Osteoblast (primary cell): ENCODE results near the gene STRN. TPM values are rescaled to one million over a fixed set of nuclear protein-coding genes. Genes with fewer than 3 reads are reported as not detected.

Experiments
- DNase-seq: peaks from one replicate; pipeline ENCODE4 v3.0.0; 2011; ENCODE audit warnings: low spot score, mixed read lengths; ENCODE audit not compliant: insufficient read length; ENCODE audit errors: missing footprints
- H2AFZ ChIP-seq: 2 replicates; pipeline ENCODE4 v1.6.0; 2011; ENCODE audit warnings: mild to moderate bottlenecking, low read length
- H3K27ac ChIP-seq: 2 replicates; pipeline ENCODE4 v1.5.1; 2011; ENCODE audit warnings: mild to moderate bottlenecking, low read depth, low read length, moderate library complexity
- H3K27me3 ChIP-seq: 2 replicates; pipeline ENCODE4 v1.6.0; 2012; ENCODE audit warnings: mild to moderate bottlenecking, control low read depth, inconsistent platforms, low read length, moderate library complexity; ENCODE audit not compliant: insufficient read depth
- H3K36me3 ChIP-seq: 2 replicates; pipeline ENCODE4 v1.5.1; 2011; ENCODE audit warnings: mild to moderate bottlenecking, low read length, control low read depth, moderate library complexity; ENCODE audit not compliant: insufficient read depth
- H3K4me1 ChIP-seq: 2 replicates; pipeline ENCODE4 v1.5.1; 2011; ENCODE audit warnings: mild to moderate bottlenecking, low read length, control low read depth, moderate library complexity; ENCODE audit not compliant: insufficient read depth
- H3K4me2 ChIP-seq: 2 replicates; pipeline ENCODE4 v1.6.0; 2011; ENCODE audit warnings: mild to moderate bottlenecking, low read length; ENCODE audit not compliant: insufficient read depth
- H3K4me3 ChIP-seq: fragments of 200-600 bp; sonication (generic); 3 replicates; pipeline ENCODE4 v1.5.1; 2012; ENCODE audit warnings: mild to moderate bottlenecking, low read length, inconsistent platforms; ENCODE audit not compliant: insufficient read depth
- H3K79me2 ChIP-seq: 2 replicates; pipeline ENCODE4 v1.6.0; 2012; ENCODE audit warnings: mild to moderate bottlenecking, low read length, control low read depth, inconsistent platforms; ENCODE audit not compliant: insufficient read depth
- H3K9me3 ChIP-seq: 2 replicates; pipeline ENCODE4 v1.5.1; 2011; ENCODE audit warnings: low read depth, low read length, control low read depth
- H4K20me1 ChIP-seq: 2 replicates; pipeline ENCODE4 v1.6.0; 2012; ENCODE audit warnings: mild to moderate bottlenecking, low read length, control low read depth; ENCODE audit not compliant: insufficient read depth
- CTCF ChIP-seq: IDR thresholded peaks from 2 replicates; pipeline ENCODE4 v1.5.1; 2011; ENCODE audit warnings: mild to moderate bottlenecking, low read depth, low read length, moderate library complexity; ENCODE audit errors: extremely low read depth
- total RNA-seq: library from RNA; depleted of rRNA; stranded (reverse); fragments of >200 nt; gene quantifications from 2 replicates; pipeline ENCODE4 v1.2.3, GENCODE V29; 2012

STRN gene
- total RNA-seq, 1 donor = 21.4 TPM

- Histone ChIP-seq H3K79me2 (no peaks in the 10 kb centered on the region), H2AFZ (no peak overlapping the region), H3K36me3 (peaks cover 32% of the 10 kb centered on the region), H3K27ac (no peak overlapping the region), H3K27me3 (no peaks in the 10 kb centered on the region), H3K4me2 (no peak overlapping the region), H3K9me3 (no peaks in the 10 kb centered on the region), H4K20me1 (no peaks in the 10 kb centered on the region), H3K4me3 (no peak overlapping the region), H3K4me1 (no peaks in the 10 kb centered on the region)
- DNase-seq = no peak
- TF ChIP-seq CTCF = no peak
Observed at GRCh38 chr2:36878429-36878828, 87.9 kb downstream of the STRN start.

GRCh38 chr2:36871068-36871707, 95.1 kb downstream of the STRN start:
- H3K4me2 ChIP-seq = no peak overlapping the region
- no peak overlapping the region for H3K4me3 ChIP-seq
- no peak overlapping the region for H3K27ac ChIP-seq
- H3K27me3 ChIP-seq = no peaks in the 10 kb centered on the region
- H4K20me1 ChIP-seq = no peaks in the 10 kb centered on the region
- no peaks in the 10 kb centered on the region for H3K79me2 ChIP-seq
- no peaks in the 10 kb centered on the region for H3K4me1 ChIP-seq
- no peak overlapping the region for H2AFZ ChIP-seq
- peaks cover 13% of the 10 kb centered on the region for H3K36me3 ChIP-seq
- TF ChIP-seq CTCF = no peak
- no peaks in the 10 kb centered on the region for H3K9me3 ChIP-seq
- no peak for DNase-seq

DNA sequence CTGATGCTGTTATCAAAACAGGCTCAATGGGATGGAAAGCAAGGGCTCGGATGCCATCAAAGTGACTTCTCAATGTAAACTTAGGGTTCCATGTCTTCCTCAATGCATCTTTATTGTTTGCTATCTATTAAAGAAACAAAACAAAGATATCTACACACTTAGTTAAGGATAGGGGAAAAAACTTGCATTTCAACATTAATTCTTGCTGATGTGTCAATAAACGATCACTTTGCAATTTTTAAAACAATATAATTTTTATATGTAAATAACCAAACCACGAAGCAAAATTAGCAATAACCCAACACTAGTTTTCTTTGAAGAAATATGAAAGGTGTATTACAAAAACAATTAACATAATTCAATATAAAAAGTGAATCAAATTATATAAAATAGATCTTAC, 96.7 kb downstream of the STRN start:
- Histone ChIP-seq H4K20me1 (no peaks in the 10 kb centered on the region), H3K4me3 (no peak overlapping the region), H3K79me2 (no peaks in the 10 kb centered on the region), H3K4me1 (no peaks in the 10 kb centered on the region), H3K27ac (no peak overlapping the region), H3K9me3 (no peaks in the 10 kb centered on the region), H3K4me2 (no peak overlapping the region), H2AFZ (no peak overlapping the region), H3K27me3 (no peaks in the 10 kb centered on the region), H3K36me3 (peaks cover 4% of the 10 kb centered on the region)
- DNase-seq = no peak
- no peak for TF ChIP-seq CTCF

- no peak overlapping the region for H3K4me3 ChIP-seq
- H3K79me2 ChIP-seq = no peaks in the 10 kb centered on the region
- H3K36me3 ChIP-seq = peaks cover 8% of the 10 kb centered on the region
- no peaks in the 10 kb centered on the region for H3K27me3 ChIP-seq
- H3K4me1 ChIP-seq = no peaks in the 10 kb centered on the region
- no peaks in the 10 kb centered on the region for H4K20me1 ChIP-seq
- H2AFZ ChIP-seq = no peak overlapping the region
- H3K4me2 ChIP-seq = no peak overlapping the region
- H3K9me3 ChIP-seq = no peaks in the 10 kb centered on the region
- DNase-seq = no peak
- TF ChIP-seq CTCF = no peak
- H3K27ac ChIP-seq = no peak overlapping the region
Observed at GRCh38 chr2:36861896-36862295, 104.4 kb downstream of the STRN start.
